Liver (tissue), 9 donors: ENCODE results near the gene SHROOM2. TPM values are rescaled to one million over a fixed set of nuclear protein-coding genes. Genes with fewer than 3 reads are reported as not detected.

Experiments used
- DNase-seq: peaks from one replicate; pipeline ENCODE4 v3.0.0-alpha.2; 2017; ENCODE audit warnings: low spot score
- H3K27ac ChIP-seq, 2 donors: one replicate each; pipeline ENCODE4 v1.7.0; 2013; ENCODE audit warnings: inconsistent platforms in 2 of 2, low read length in 2 of 2, control low read depth in 1 of 2, low read depth in 1 of 2, mild to moderate bottlenecking in 1 of 2
- H3K27me3 ChIP-seq, 4 donors: one replicate each; pipeline versions ENCODE4 v1.6.1 to v1.7.0; 2013; ENCODE audit warnings: low read length in 3 of 4, inconsistent platforms in 1 of 4, mild to moderate bottlenecking in 1 of 4, moderate library complexity in 1 of 4; ENCODE audit not compliant: control insufficient read depth in 4 of 4, insufficient read depth in 4 of 4
- H3K36me3 ChIP-seq, 4 donors: one replicate each; pipeline versions ENCODE4 v1.6.1 to v1.7.0; 2013; ENCODE audit warnings: low read length in 3 of 4, mild to moderate bottlenecking in 3 of 4, low read depth in 1 of 4, moderate library complexity in 1 of 4; ENCODE audit not compliant: control insufficient read depth in 4 of 4, insufficient read depth in 3 of 4
- H3K4me1 ChIP-seq, 4 donors: one replicate each; pipeline versions ENCODE4 v1.6.1 to v1.7.0; 2013; ENCODE audit warnings: low read length in 3 of 4, mild to moderate bottlenecking in 3 of 4, moderate library complexity in 1 of 4; ENCODE audit not compliant: control insufficient read depth in 4 of 4, insufficient read depth in 4 of 4
- H3K4me3 ChIP-seq, 3 donors: one replicate each; pipeline versions ENCODE4 v1.6.1 to v1.7.0; 2013; ENCODE audit warnings: low read length in 3 of 3, control low read depth in 1 of 3, low read depth in 1 of 3, mild to moderate bottlenecking in 1 of 3
- H3K9ac ChIP-seq, 2 donors: one replicate each; pipeline ENCODE4 v1.7.0; 2013; ENCODE audit warnings: low read length in 2 of 2, mild to moderate bottlenecking in 2 of 2, moderate library complexity in 2 of 2, control low read depth in 1 of 2, low read depth in 1 of 2
- H3K9me3 ChIP-seq, 4 donors: one replicate each; pipeline versions ENCODE4 v1.6.1 to v1.7.0; 2013; ENCODE audit warnings: low read length in 3 of 4; ENCODE audit not compliant: control insufficient read depth in 4 of 4
- ATF3 ChIP-seq: IDR thresholded peaks from 2 replicates; pipeline ENCODE4 v1.6.1; 2016; ENCODE audit warnings: antibody characterized with exemption
- CTCF ChIP-seq: fragments of 150-350 bp; IDR thresholded peaks from 2 replicates; pipeline ENCODE4 v1.5.1; 2017; ENCODE audit warnings: improper control_type of control experiment, low read depth, low read length; ENCODE audit not compliant: missing input control
- EGR1 ChIP-seq, 2 donors: IDR thresholded peaks; 2 replicates each; pipeline ENCODE4 v1.6.1; 2016 to 2018; ENCODE audit warnings: antibody characterized with exemption in 2 of 2, low read depth in 2 of 2
- FOXA1 ChIP-seq: IDR thresholded peaks from 2 replicates; pipeline ENCODE4 v1.6.1; 2016; ENCODE audit warnings: antibody characterized with exemption
- FOXA2 ChIP-seq: IDR thresholded peaks from 2 replicates; pipeline ENCODE4 v1.6.1; 2016; ENCODE audit warnings: antibody characterized with exemption
- GABPA ChIP-seq, 2 donors: IDR thresholded peaks in 1 of 2; conservative IDR thresholded peaks in 1 of 2; 2 replicates each; pipeline ENCODE4 v1.6.1; 2016; ENCODE audit warnings: antibody characterized with exemption in 2 of 2, mild to moderate bottlenecking in 1 of 2, moderate library complexity in 1 of 2
- HNF4A ChIP-seq, 2 donors: conservative IDR thresholded peaks; 2 replicates each; pipeline ENCODE4 v1.6.1; 2016; ENCODE audit warnings: antibody characterized with exemption in 2 of 2, mild to moderate bottlenecking in 2 of 2
- HNF4G ChIP-seq: IDR thresholded peaks from 2 replicates; pipeline ENCODE4 v1.6.1; 2016; ENCODE audit warnings: antibody characterized with exemption
- JUND ChIP-seq, 2 donors: IDR thresholded peaks; 2 replicates each; pipeline ENCODE4 v1.6.1; 2016; ENCODE audit warnings: antibody characterized with exemption in 2 of 2
- MAX ChIP-seq: IDR thresholded peaks from 2 replicates; pipeline ENCODE4 v1.6.1; 2016; ENCODE audit warnings: antibody characterized with exemption
- NR2F2 ChIP-seq: IDR thresholded peaks from 2 replicates; pipeline ENCODE4 v1.6.1; 2016; ENCODE audit warnings: antibody characterized with exemption
- RAD21 ChIP-seq, 2 donors: IDR thresholded peaks; 2 replicates each; pipeline ENCODE4 v1.6.1; 2016; ENCODE audit warnings: antibody characterized with exemption in 2 of 2, mild to moderate bottlenecking in 2 of 2
- REST ChIP-seq: IDR thresholded peaks from 2 replicates; pipeline ENCODE4 v1.6.1; 2016; ENCODE audit warnings: antibody characterized with exemption, mild to moderate bottlenecking
- RXRA ChIP-seq, 2 donors: IDR thresholded peaks; 2 replicates each; pipeline ENCODE4 v1.6.1; 2017 to 2018; ENCODE audit warnings: antibody characterized with exemption in 2 of 2, mild to moderate bottlenecking in 1 of 2
- SP1 ChIP-seq: IDR thresholded peaks from 2 replicates; pipeline ENCODE4 v1.6.1; 2018; ENCODE audit warnings: antibody characterized with exemption, mild to moderate bottlenecking
- TAF1 ChIP-seq: conservative IDR thresholded peaks from 2 replicates; pipeline ENCODE4 v1.6.1; 2016; ENCODE audit warnings: antibody characterized with exemption, mild to moderate bottlenecking
- YY1 ChIP-seq: IDR thresholded peaks from 2 replicates; pipeline ENCODE4 v1.6.1; 2016; ENCODE audit warnings: antibody characterized with exemption, mild to moderate bottlenecking
- ZBTB33 ChIP-seq: IDR thresholded peaks from 2 replicates; pipeline ENCODE4 v1.6.1; 2016; ENCODE audit warnings: antibody characterized with exemption
- WGBS: extraction: QIAGEN DNeasy Blood & Tissue Kit; methylation state at CpG from one replicate; pipeline ENCODE4 v1.1.7; 2013; 5-methylcytosine and 5-hydroxymethylcytosine counted together
- polyA plus RNA-seq, 2 donors: library from polyadenylated mRNA; stranded (reverse) in 1 of 2; unstranded in 1 of 2; fragments of 200-250 nt in 1 of 2; fragments of >200 nt in 1 of 2; fragmentation: Nextera tagmentation in 1 of 2; extraction: Ambion mirVana in 1 of 2; gene quantifications; one replicate each; pipeline versions ENCODE4 v1.2.1 to v1.2.3, GENCODE V29; 2013 to 2015
- total RNA-seq, 2 donors: library from RNA; depleted of rRNA; stranded (reverse); fragments of >200 nt; gene quantifications; one replicate each; pipeline ENCODE4 v1.2.3, GENCODE V29; 2014
- donor health status: healthy.
- donor health status: healthy.
- donor health status: healthy.
- donor health status: healthy.
- donor health status: healthy.

The SHROOM2 gene
- total and polyA plus RNA-seq, 4 donors = 1.1 to 5.4 (median 3.6) TPM

- Histone ChIP-seq H3K9ac (no peak overlapping the region), H3K36me3 (peaks cover 3 to 29% (median 19%) of the 10 kb centered on the region in 4 donors), H3K4me3 (no peak overlapping the region), H3K9me3 (no peaks in the 10 kb centered on the region), H3K27me3 (no peaks in the 10 kb centered on the region), H3K27ac (no peak overlapping the region), H3K4me1 (no peaks in the 10 kb centered on the region)
- no peak for DNase-seq
- TF ChIP-seq FOXA2 (no peak), FOXA1 (no peak), EGR1 (IDR thresholded peaks at IDR 0.05; ENCODE audit: low read depth in 2 of 2) (no peak), YY1 (no peak), HNF4A (conservative IDR thresholded peaks at IDR 0.05) (no peak), SP1 (no peak), ZBTB33 (no peak), TAF1 (no peak), RXRA (IDR thresholded peaks at IDR 0.05) (no peak), NR2F2 (no peak), RAD21 (IDR thresholded peaks at IDR 0.05) (no peak), ATF3 (no peak), HNF4G (no peak), REST (no peak), GABPA (IDR thresholded peaks at IDR 0.05 in 1 of 2, conservative IDR thresholded peaks at IDR 0.05 in 1 of 2) (no peak), MAX (no peak), CTCF (no peak), JUND (IDR thresholded peaks at IDR 0.05) (no peak)
- 93% methylated on average over 5 of the region's 5 CpGs for WGBS
Observed at GRCh38 chrX:9943420-9943819, 157.2 kb downstream of the SHROOM2 start.
